Mesenchymal stem cell (in vitro differentiated cells and primary cell): ENCODE measurements around the gene EIF3A.

Source experiments
- DNase-seq: peaks from one replicate; pipeline ENCODE4 v3.0.0-alpha.2; 2013
- H2AFZ ChIP-seq: one replicate; pipeline ENCODE4 v1.6.1; 2013; ENCODE audit warnings: low read depth, mild to moderate bottlenecking, control low read depth, inconsistent platforms, low read length, moderate library complexity
- H2AK5ac ChIP-seq: 2 replicates; pipeline ENCODE4 v1.6.1; 2013; ENCODE audit warnings: low read length, moderate library complexity, mild to moderate bottlenecking, inconsistent platforms; ENCODE audit not compliant: severe bottlenecking
- H2BK120ac ChIP-seq: one replicate; pipeline ENCODE4 v1.6.1; 2013; ENCODE audit warnings: low read depth, mild to moderate bottlenecking, inconsistent platforms, low read length, moderate library complexity
- H2BK12ac ChIP-seq, 2 experiments: one replicate each; pipeline ENCODE4 v1.6.1; 2013; ENCODE audit warnings: inconsistent platforms in 2 of 2, low read length in 2 of 2, mild to moderate bottlenecking in 2 of 2, moderate library complexity in 2 of 2, control low read depth in 1 of 2
- H2BK15ac ChIP-seq: one replicate; pipeline ENCODE4 v1.6.1; 2013; ENCODE audit warnings: mild to moderate bottlenecking, low read depth, inconsistent platforms; ENCODE audit not compliant: poor library complexity, severe bottlenecking
- H2BK5ac ChIP-seq: 2 replicates; pipeline ENCODE4 v1.6.1; 2013; ENCODE audit warnings: low read depth, mild to moderate bottlenecking, low read length, control low read depth, inconsistent platforms; ENCODE audit not compliant: poor library complexity, severe bottlenecking
- H3K14ac ChIP-seq, 2 experiments: one replicate each; pipeline ENCODE4 v1.6.1; 2013; ENCODE audit warnings: inconsistent platforms in 2 of 2, low read length in 2 of 2, control low read depth in 1 of 2, mild to moderate bottlenecking in 1 of 2, moderate library complexity in 1 of 2
- H3K18ac ChIP-seq, 2 experiments: one replicate each; pipeline ENCODE4 v1.6.1; 2013; ENCODE audit warnings: inconsistent platforms in 2 of 2, low read length in 2 of 2, control low read depth in 1 of 2, low read depth in 1 of 2, mild to moderate bottlenecking in 1 of 2
- H3K23ac ChIP-seq, 2 experiments: one replicate each; pipeline ENCODE4 v1.6.1; 2013; ENCODE audit warnings: inconsistent platforms in 2 of 2, low read length in 2 of 2, mild to moderate bottlenecking in 2 of 2, moderate library complexity in 2 of 2, control low read depth in 1 of 2
- H3K27ac ChIP-seq: 2 replicates; pipeline ENCODE4 v1.5.1; 2013; ENCODE audit warnings: mild to moderate bottlenecking, moderate library complexity, low read length, control low read depth, inconsistent platforms; ENCODE audit not compliant: poor library complexity, severe bottlenecking
- H3K27me3 ChIP-seq, 2 experiments: 2 replicates each; pipeline versions ENCODE4 v1.6.1 to v1.7.0; 2013; ENCODE audit warnings: low read length in 2 of 2, mild to moderate bottlenecking in 2 of 2, moderate library complexity in 2 of 2, control low read depth in 1 of 2, inconsistent platforms in 1 of 2; ENCODE audit not compliant: control insufficient read depth in 1 of 2, insufficient read depth in 1 of 2
- H3K36me3 ChIP-seq, 2 experiments: 2 replicates each; pipeline versions ENCODE4 v1.6.1 to v1.7.0; 2013; ENCODE audit warnings: low read length in 2 of 2, control low read depth in 1 of 2, inconsistent platforms in 1 of 2, low read depth in 1 of 2, mild to moderate bottlenecking in 1 of 2; ENCODE audit not compliant: insufficient read depth in 2 of 2, control insufficient read depth in 1 of 2
- H3K4ac ChIP-seq, 2 experiments: one replicate each; pipeline ENCODE4 v1.6.1; 2013; ENCODE audit warnings: inconsistent platforms in 2 of 2, low read length in 2 of 2, mild to moderate bottlenecking in 2 of 2, moderate library complexity in 2 of 2, control low read depth in 1 of 2, low read depth in 1 of 2
- H3K4me1 ChIP-seq: 2 replicates; pipeline ENCODE4 v1.6.1; 2013; ENCODE audit warnings: low read depth, low read length, control low read depth; ENCODE audit not compliant: control insufficient read depth, insufficient read depth
- H3K4me2 ChIP-seq: 2 replicates; pipeline ENCODE4 v1.6.1; 2013; ENCODE audit warnings: low read length, mild to moderate bottlenecking, inconsistent platforms; ENCODE audit not compliant: poor library complexity, severe bottlenecking
- H3K4me3 ChIP-seq, 2 experiments: 2 replicates each; pipeline versions ENCODE4 v1.5.1 to v1.7.0; 2013; ENCODE audit warnings: low read length in 2 of 2, mild to moderate bottlenecking in 2 of 2, control low read depth in 1 of 2, low read depth in 1 of 2; ENCODE audit not compliant: insufficient read depth in 1 of 2
- H3K79me1 ChIP-seq: replicated peaks from 2 replicates; pipeline ENCODE4 v1.6.1; 2013; ENCODE audit warnings: mild to moderate bottlenecking, control low read depth, low read length, inconsistent platforms; ENCODE audit not compliant: poor library complexity, severe bottlenecking
- H3K9ac ChIP-seq: 2 replicates; pipeline ENCODE4 v1.7.0; 2013; ENCODE audit warnings: mild to moderate bottlenecking, low read length, moderate library complexity
- H3K9me3 ChIP-seq: 2 replicates; pipeline ENCODE4 v1.7.0; 2013; ENCODE audit warnings: mild to moderate bottlenecking, low read length; ENCODE audit not compliant: control insufficient read depth
- H4K8ac ChIP-seq: one replicate; pipeline ENCODE4 v1.6.1; 2013; ENCODE audit warnings: inconsistent platforms, mild to moderate bottlenecking, low read length, moderate library complexity
- H4K91ac ChIP-seq: one replicate; pipeline ENCODE4 v1.6.1; 2013; ENCODE audit warnings: mild to moderate bottlenecking, low read length, inconsistent platforms
- whole genome bisulfite sequencing: methylation state at CpG from one replicate; pipeline ENCODE4 v1.1.7; 2013; ENCODE audit warnings: mixed read lengths; 5-methylcytosine and 5-hydroxymethylcytosine counted together

EIF3A gene

GRCh38 chr10:119026301-119027110 lies 54.1 kb downstream of the EIF3A start:
- Histone ChIP-seq H2BK120ac (no peak overlapping the region), H3K4me1 (peaks cover 46% of the 10 kb centered on the region), H2AFZ (no peak overlapping the region), H3K18ac (no peak overlapping the region), H3K4me3 (no peak overlapping the region), H3K36me3 (peaks cover 0 to 5% of the 10 kb centered on the region in 2 experiments), H2BK5ac (no peak overlapping the region), H2BK12ac (no peak overlapping the region), H3K9ac (no peak overlapping the region), H2BK15ac (no peak overlapping the region), H3K23ac (no peak overlapping the region), H3K27ac (peak overlapping the region; percentile 15), H3K14ac (no peak overlapping the region), H3K9me3 (no peaks in the 10 kb centered on the region), H3K79me1 (peaks cover 1% of the 10 kb centered on the region), H3K4me2 (no peak overlapping the region), H3K4ac (no peak overlapping the region), H4K91ac (no peak overlapping the region), H4K8ac (no peak overlapping the region), H2AK5ac (peak overlapping the region; percentile 91), H3K27me3 (no peaks in the 10 kb centered on the region)
- no peak for DNase-seq
- 90% methylated on average over 18 of the region's 18 CpGs for WGBS

GRCh38 chr10:119025776-119026175 lies 54.8 kb downstream of the EIF3A start:
- Histone ChIP-seq H2AK5ac (peak overlapping the region; percentile 91), H3K27ac (peak overlapping the region; percentile 41), H3K9ac (no peak overlapping the region), H3K27me3 (no peaks in the 10 kb centered on the region), H2BK12ac (peak overlapping the region; percentile 11 to 38), H2BK5ac (no peak overlapping the region), H4K91ac (no peak overlapping the region), H3K18ac (peak overlapping the region; percentile 12 to 34), H2AFZ (no peak overlapping the region), H3K4ac (no peak overlapping the region), H3K14ac (no peak overlapping the region), H2BK120ac (no peak overlapping the region), H3K4me1 (peaks cover 46% of the 10 kb centered on the region), H3K4me3 (no peak overlapping the region), H4K8ac (no peak overlapping the region), H3K79me1 (peaks cover 1% of the 10 kb centered on the region), H3K36me3 (no peaks in the 10 kb centered on the region), H3K9me3 (no peaks in the 10 kb centered on the region), H3K23ac (no peak overlapping the region), H2BK15ac (no peak overlapping the region), H3K4me2 (no peak overlapping the region)
- no peak for DNase-seq
- WGBS, result 85% methylated on average over 7 of the region's 7 CpGs

- H2BK15ac ChIP-seq, result no peak overlapping the region
- H3K79me1 ChIP-seq, result peaks cover 1% of the 10 kb centered on the region
- no peak overlapping the region for H3K4me2 ChIP-seq
- H3K4me1 ChIP-seq, result peaks cover 43% of the 10 kb centered on the region
- no peak overlapping the region for H2AFZ ChIP-seq
- no peak overlapping the region for H3K4me3 ChIP-seq
- H3K9me3 ChIP-seq, result no peaks in the 10 kb centered on the region
- WGBS, result 37% methylated on average over 7 of the region's 7 CpGs
- H3K27ac ChIP-seq, result peak overlapping the region; percentile 41
- H4K8ac ChIP-seq, result no peak overlapping the region
- no peak overlapping the region for H2BK5ac ChIP-seq
- H3K14ac ChIP-seq, result no peak overlapping the region
- H3K27me3 ChIP-seq, result no peaks in the 10 kb centered on the region
- H3K23ac ChIP-seq, result no peak overlapping the region
- H2BK120ac ChIP-seq, result no peak overlapping the region
- H3K9ac ChIP-seq, result no peak overlapping the region
- no peak overlapping the region for H4K91ac ChIP-seq
- peak overlapping the region in 1 of 2 experiments; percentile 11 for H2BK12ac ChIP-seq
- peak overlapping the region; percentile 91 for H2AK5ac ChIP-seq
- peak overlapping the region; percentile 12 to 34 for H3K18ac ChIP-seq
- H3K4ac ChIP-seq, result no peak overlapping the region
- DNase-seq, result peak; percentile 77
- no peaks in the 10 kb centered on the region for H3K36me3 ChIP-seq
Measured at GRCh38 chr10:119025336-119025735, 55.3 kb downstream of the EIF3A start.

- H3K4ac ChIP-seq, result no peak overlapping the region
- peaks cover 42% of the 10 kb centered on the region for H3K4me1 ChIP-seq
- H3K23ac ChIP-seq, result no peak overlapping the region
- H3K27me3 ChIP-seq, result no peaks in the 10 kb centered on the region
- H3K9me3 ChIP-seq, result no peaks in the 10 kb centered on the region
- no peak overlapping the region for H3K4me2 ChIP-seq
- peak overlapping the region in 1 of 2 experiments; percentile 19 for H3K18ac ChIP-seq
- no peaks in the 10 kb centered on the region for H3K36me3 ChIP-seq
- H2BK15ac ChIP-seq, result no peak overlapping the region
- no peak overlapping the region for H2AFZ ChIP-seq
- H4K8ac ChIP-seq, result no peak overlapping the region
- H2AK5ac ChIP-seq, result peak overlapping the region; percentile 70
- DNase-seq, result no peak
- 53% methylated on average over 6 of the region's 6 CpGs for WGBS
- no peak overlapping the region for H4K91ac ChIP-seq
- peak overlapping the region; percentile 20 for H2BK5ac ChIP-seq
- no peak overlapping the region for H3K4me3 ChIP-seq
- peaks cover 1% of the 10 kb centered on the region for H3K79me1 ChIP-seq
- peak overlapping the region in 1 of 2 experiments; percentile 37 for H2BK12ac ChIP-seq
- H3K14ac ChIP-seq, result no peak overlapping the region
- H3K27ac ChIP-seq, result no peak overlapping the region
- H2BK120ac ChIP-seq, result no peak overlapping the region
- no peak overlapping the region for H3K9ac ChIP-seq
Measured at GRCh38 chr10:119024882-119025281, 55.7 kb downstream of the EIF3A start.
